A549 (cell line): ENCODE results near the gene FNDC3A. TPM values are rescaled to one million over a fixed set of nuclear protein-coding genes. Genes with fewer than 3 reads are reported as not detected.
A peak's percentile ranks its signal among the peaks of the same experiment; 100 is the strongest.

Experiments used
- ATAC-seq, 2 experiments: fragments of 200-7000 bp in 1 of 2; fragments of >200 bp in 1 of 2; cut with Nextera tagmentation in 1 of 2; cut with Tn5 transposase in 1 of 2; 3 replicates each; pipeline versions ENCODE4 v1.8.0 to v1.9.1; 2018 to 2020; ENCODE audit warnings: mild to moderate bottlenecking in 1 of 2, moderate library complexity in 1 of 2
- CTCF ChIA-PET: fragments of 300-600 bp; sonication (Branson Sonifier 250); formaldehyde crosslinking; extraction: SDS; loops from one replicate; lab custom pipeline; 2021; ENCODE audit warnings: antibody characterized with exemption, inconsistent platforms; lab: Yijun Ruan, JAX
- POLR2A ChIA-PET: fragments of 350-600 bp; formaldehyde crosslinking; extraction: SDS; loops from one replicate; lab custom pipeline; 2021; ENCODE audit warnings: antibody characterized with exemption, inconsistent platforms; lab: Yijun Ruan, JAX
- DNase-seq, 2 experiments: peaks; one replicate each; pipeline versions ENCODE4 v3.0.0 to v3.0.0-alpha.2; 2011 to 2016; ENCODE audit warnings: low read depth in 1 of 2, low spot score in 1 of 2
- FAIRE-seq: peaks from 2 replicates; lab custom pipeline; 2011; peaks lifted over from hg19 to GRCh38; lab: Jason Lieb, UNC
- H3K27ac ChIP-seq, 2 experiments: fragments of >200 bp; sonication (Bioruptor Twin); formaldehyde crosslinking; 3 replicates each; pipeline ENCODE4 v1.5.1; 2016 to 2017
- H3K4me1 ChIP-seq: fragments of >200 bp; sonication (Bioruptor Twin); formaldehyde crosslinking; 3 replicates; pipeline ENCODE4 v1.6.1; 2016
- H3K4me2 ChIP-seq: fragments of >200 bp; sonication (Bioruptor Twin); formaldehyde crosslinking; 3 replicates; pipeline ENCODE4 v1.6.1; 2016
- H3K4me3 ChIP-seq: fragments of >200 bp; sonication (Bioruptor Twin); formaldehyde crosslinking; 3 replicates; pipeline ENCODE4 v1.5.1; 2016
- H3K9me3 ChIP-seq: fragments of >200 bp; sonication (Bioruptor Twin); formaldehyde crosslinking; 3 replicates; pipeline ENCODE4 v1.6.1; 2016
- CEBPB ChIP-seq, 2 experiments: fragments of >200 bp in 1 of 2; sonication (Bioruptor Twin) in 1 of 2; formaldehyde crosslinking in 1 of 2; IDR thresholded peaks; 2 replicates each; pipeline ENCODE4 v1.6.1; 2012 to 2016
- EHMT2 ChIP-seq: fragments of 200-600 bp; sonication (generic); IDR thresholded peaks from 2 replicates; pipeline ENCODE4 v1.6.1; 2016; ENCODE audit warnings: antibody characterized with exemption, low read depth, mild to moderate bottlenecking, moderate library complexity
- EP300 ChIP-seq, 2 experiments: fragments of >200 bp; sonication (Bioruptor Twin); formaldehyde crosslinking; IDR thresholded peaks; 2 replicates in 1 of 2; 3 replicates in 1 of 2; pipeline ENCODE4 v1.6.1; 2016 to 2017
- ESRRA ChIP-seq: fragments of 150-350 bp; IDR thresholded peaks from 2 replicates; pipeline ENCODE4 v1.6.1; 2014; ENCODE audit warnings: mild to moderate bottlenecking, low read length, borderline replicate concordance
- FOSL2 ChIP-seq, 2 experiments: fragments of 450-650 bp in 1 of 2; fragments of >200 bp in 1 of 2; sonication (Bioruptor Twin) in 1 of 2; formaldehyde crosslinking; IDR thresholded peaks; 2 replicates each; pipeline versions ENCODE4 v1.5.0 to v1.6.1; 2016 to 2020; ENCODE audit warnings: mild to moderate bottlenecking in 1 of 2, moderate library complexity in 1 of 2
- HDAC2 ChIP-seq: fragments of 200-600 bp; sonication (generic); IDR thresholded peaks from 2 replicates; pipeline ENCODE4 v1.6.1; 2016
- HOXA7 ChIP-seq: fragments of 250-450 bp; sonication (Bioruptor Pico); IDR thresholded peaks from 2 replicates; pipeline ENCODE4 v1.5.0; 2020; ENCODE audit warnings: mild to moderate bottlenecking, moderate library complexity
- HOXB13 ChIP-seq: fragments of 250-450 bp; sonication (Bioruptor Pico); IDR thresholded peaks from 2 replicates; pipeline ENCODE4 v1.5.0; 2020; ENCODE audit warnings: low read depth, mild to moderate bottlenecking, moderate library complexity
- HOXB5 ChIP-seq: fragments of 250-450 bp; sonication (Bioruptor Pico); IDR thresholded peaks from 2 replicates; pipeline ENCODE4 v1.5.0; 2020; ENCODE audit warnings: mild to moderate bottlenecking, moderate library complexity
- MAFK ChIP-seq: fragments of 450-650 bp; IDR thresholded peaks from 2 replicates; pipeline ENCODE4 v1.6.1; 2014; ENCODE audit not compliant: partially characterized antibody
- MAZ ChIP-seq: fragments of 150-350 bp; IDR thresholded peaks from 2 replicates; pipeline ENCODE4 v1.6.1; 2014; ENCODE audit warnings: antibody characterized with exemption, low read depth, low read length, borderline replicate concordance
- MYC ChIP-seq: IDR thresholded peaks from 2 replicates; pipeline ENCODE4 v1.6.1; 2012; ENCODE audit warnings: mild to moderate bottlenecking, inconsistent platforms, low read length, improper control_type of control experiment, borderline replicate concordance
- NR3C1 ChIP-seq: fragments of >200 bp; sonication (Bioruptor Twin); formaldehyde crosslinking; IDR thresholded peaks from 3 replicates; pipeline ENCODE4 v1.6.1; 2017
- POLR2A ChIP-seq: IDR thresholded peaks from 2 replicates; pipeline ENCODE4 v1.6.1; 2012; ENCODE audit warnings: mild to moderate bottlenecking, low read length
- RCOR1 ChIP-seq: fragments of 150-350 bp; IDR thresholded peaks from 2 replicates; pipeline ENCODE4 v1.6.1; 2014; ENCODE audit warnings: antibody characterized with exemption, low read length, low read depth
- RFX5 ChIP-seq: fragments of 450-650 bp; IDR thresholded peaks from 2 replicates; pipeline ENCODE4 v1.7.1; 2014; ENCODE audit warnings: antibody characterized with exemption, mild to moderate bottlenecking, moderate library complexity
- SMC3 ChIP-seq: fragments of >200 bp; sonication (Bioruptor Twin); formaldehyde crosslinking; IDR thresholded peaks from 3 replicates; pipeline ENCODE4 v1.6.1; 2018; ENCODE audit warnings: inconsistent platforms
- TFCP2L1 ChIP-seq: fragments of 250-450 bp; sonication (Bioruptor Pico); IDR thresholded peaks from 2 replicates; pipeline ENCODE4 v1.5.0; 2021; ENCODE audit warnings: mild to moderate bottlenecking
- WGBS: methylation state at CpG from one replicate; pipeline ENCODE4 v1.1.6; 2017; ENCODE audit errors: missing lambda C conversion rate; 5-methylcytosine and 5-hydroxymethylcytosine counted together
- polyA plus RNA-seq, 4 experiments: library from polyadenylated mRNA; depleted of rRNA in 3 of 4; stranded (reverse); fragments of >200 nt; fragmentation: RNase III in 1 of 4; extraction: RNeasy Plus Mini Kit Qiagen cat#74134 plus additional on column Dnase treatment in 1 of 4; gene quantifications; 2 replicates in 3 of 4; 3 replicates in 1 of 4; pipeline ENCODE4 v1.2.3, GENCODE V29; 2011 to 2017
- TF ChIP-seq, protein P1 (sequence below): fragments of 250-450 bp; sonication (Bioruptor Pico); IDR thresholded peaks from 2 replicates; pipeline ENCODE4 v1.5.0; 2020; ENCODE audit warnings: low read depth, mild to moderate bottlenecking, moderate library complexity
- TF ChIP-seq, protein P2 (sequence below): fragments of 250-450 bp; sonication (Bioruptor Pico); IDR thresholded peaks from 2 replicates; pipeline ENCODE4 v1.5.0; 2021; ENCODE audit warnings: mild to moderate bottlenecking, moderate library complexity, borderline replicate concordance
- TF ChIP-seq, protein P3 (sequence below): IDR thresholded peaks from 2 replicates; pipeline ENCODE4 v1.6.1; 2012
- TF ChIP-seq, protein P4 (sequence below): fragments of >200 bp; sonication (Bioruptor Twin); formaldehyde crosslinking; IDR thresholded peaks from 3 replicates; pipeline ENCODE4 v1.6.1; 2016
- TF ChIP-seq, protein P5 (sequence below): fragments of >200 bp; sonication (Bioruptor Twin); formaldehyde crosslinking; IDR thresholded peaks from 2 replicates; pipeline ENCODE4 v1.6.1; 2016
- TF ChIP-seq, protein P6 (sequence below): IDR thresholded peaks from 2 replicates; pipeline ENCODE4 v1.6.1; 2012

Gene FNDC3A
- polyA plus RNA-seq, 2 of the 4 experiments (the other 2 are of a cell fraction) = 16.0 to 32.6 TPM

DNA sequence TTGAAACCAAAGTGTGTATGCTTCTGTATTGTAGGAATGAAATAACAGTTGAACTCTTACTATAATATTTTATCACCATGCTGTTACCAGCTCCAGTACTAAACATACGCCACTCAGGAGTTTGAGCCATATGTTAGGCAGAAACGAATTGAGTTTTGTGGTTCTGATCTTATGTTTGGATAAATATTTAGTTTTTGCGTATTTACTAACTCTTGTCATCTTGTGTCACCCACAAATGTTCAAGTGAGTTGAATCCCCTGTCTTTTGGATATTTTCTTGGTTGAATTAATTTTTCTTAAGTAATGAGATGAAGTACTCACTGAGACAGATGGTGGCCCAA is 1.5 kb downstream of the FNDC3A start:
- peak in 1 of 2 experiments; percentile 3 for DNase-seq
- peak overlapping the region; percentile 78 for H3K4me2 ChIP-seq
- H3K9me3 ChIP-seq = peaks cover 25% of the 10 kb centered on the region
- 10% methylated on average over 3 of the region's 3 CpGs for WGBS
- ATAC-seq = no peak
- ChIA-PET CTCF (no interaction called here), POLR2A (no interaction called here)
- peak overlapping the region; percentile 97 to 99 for H3K27ac ChIP-seq
- TF ChIP-seq RCOR1 (no peak), HOXA7 (CRISPR knock-in tag) (no peak), MAFK (no peak), POLR2A (no peak), SMC3 (no peak), HOXB5 (no peak)
- TF ChIP-seq, protein P1, sequence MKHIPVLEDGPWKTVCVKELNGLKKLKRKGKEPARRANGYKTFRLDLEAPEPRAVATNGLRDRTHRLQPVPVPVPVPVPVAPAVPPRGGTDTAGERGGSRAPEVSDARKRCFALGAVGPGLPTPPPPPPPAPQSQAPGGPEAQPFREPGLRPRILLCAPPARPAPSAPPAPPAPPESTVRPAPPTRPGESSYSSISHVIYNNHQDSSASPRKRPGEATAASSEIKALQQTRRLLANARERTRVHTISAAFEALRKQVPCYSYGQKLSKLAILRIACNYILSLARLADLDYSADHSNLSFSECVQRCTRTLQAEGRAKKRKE (CRISPR knock-in tag) = no peak
- peak overlapping the region; percentile 73 for H3K4me3 ChIP-seq
- H3K4me1 ChIP-seq = peaks cover 30% of the 10 kb centered on the region; the same call in 2 of the 3 replicates
- FAIRE-seq = no peak

DNA sequence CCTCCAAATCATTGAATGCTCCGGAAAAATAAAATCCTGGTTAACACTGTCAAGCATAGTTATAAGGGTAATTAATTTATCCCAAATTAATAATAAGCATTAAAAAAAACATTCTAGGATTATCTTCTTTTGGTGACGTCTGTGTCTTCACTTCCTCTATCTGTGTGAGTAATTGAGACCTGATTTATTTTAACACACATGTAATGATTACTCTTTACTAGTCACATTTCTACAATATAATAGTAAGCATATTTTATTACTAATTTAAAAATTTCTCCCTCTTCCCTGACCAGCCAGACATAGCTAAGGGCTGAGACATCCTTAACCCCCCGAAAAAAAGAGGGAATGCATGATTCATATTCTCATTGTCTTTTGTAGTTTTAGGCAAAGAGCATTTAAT is 2.3 kb downstream of the FNDC3A start:
- Histone ChIP-seq H3K4me3 (peak overlapping the region; percentile 73), H3K4me1 (peaks cover 30% of the 10 kb centered on the region; the same call in 2 of the 3 replicates), H3K4me2 (peak overlapping the region; percentile 78), H3K9me3 (peaks cover 19% of the 10 kb centered on the region), H3K27ac (peak overlapping the region; percentile 97 to 99)
- ChIA-PET CTCF (interaction anchor here (0.7 kb wide), 1 partner anchor 242 kb away, joined by 3 read pairs; the partner anchor contains the start of gene MLNR), POLR2A (no interaction called here)
- ATAC-seq (no peak), DNase-seq (no peak), FAIRE-seq (no peak)
- WGBS = 22% methylated on average over 3 of the region's 3 CpGs
- TF ChIP-seq, protein P1 (CRISPR knock-in tag) = no peak
- TF ChIP-seq, protein P2, sequence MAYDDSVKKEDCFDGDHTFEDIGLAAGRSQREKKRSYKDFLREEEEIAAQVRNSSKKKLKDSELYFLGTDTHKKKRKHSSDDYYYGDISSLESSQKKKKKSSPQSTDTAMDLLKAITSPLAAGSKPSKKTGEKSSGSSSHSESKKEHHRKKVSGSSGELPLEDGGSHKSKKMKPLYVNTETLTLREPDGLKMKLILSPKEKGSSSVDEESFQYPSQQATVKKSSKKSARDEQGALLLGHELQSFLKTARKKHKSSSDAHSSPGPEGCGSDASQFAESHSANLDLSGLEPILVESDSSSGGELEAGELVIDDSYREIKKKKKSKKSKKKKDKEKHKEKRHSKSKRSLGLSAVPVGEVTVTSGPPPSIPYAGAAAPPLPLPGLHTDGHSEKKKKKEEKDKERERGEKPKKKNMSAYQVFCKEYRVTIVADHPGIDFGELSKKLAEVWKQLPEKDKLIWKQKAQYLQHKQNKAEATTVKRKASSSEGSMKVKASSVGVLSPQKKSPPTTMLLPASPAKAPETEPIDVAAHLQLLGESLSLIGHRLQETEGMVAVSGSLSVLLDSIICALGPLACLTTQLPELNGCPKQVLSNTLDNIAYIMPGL = no peak
- no peak for TF ChIP-seq HOXB13
- no peak for TF ChIP-seq NR3C1
- TF ChIP-seq EP300 (IDR thresholded peaks at IDR 0.05) = no peak
- no peak for TF ChIP-seq TFCP2L1 (CRISPR knock-in tag)
- TF ChIP-seq EHMT2 = no peak
- TF ChIP-seq ESRRA = no peak
- no peak for TF ChIP-seq RFX5
- no peak for TF ChIP-seq MYC
- TF ChIP-seq FOSL2 (IDR thresholded peaks at IDR 0.05) = no peak
- TF ChIP-seq FOSL2 (CRISPR knock-in tag; IDR thresholded peaks at IDR 0.05) = no peak
- TF ChIP-seq, protein P3, sequence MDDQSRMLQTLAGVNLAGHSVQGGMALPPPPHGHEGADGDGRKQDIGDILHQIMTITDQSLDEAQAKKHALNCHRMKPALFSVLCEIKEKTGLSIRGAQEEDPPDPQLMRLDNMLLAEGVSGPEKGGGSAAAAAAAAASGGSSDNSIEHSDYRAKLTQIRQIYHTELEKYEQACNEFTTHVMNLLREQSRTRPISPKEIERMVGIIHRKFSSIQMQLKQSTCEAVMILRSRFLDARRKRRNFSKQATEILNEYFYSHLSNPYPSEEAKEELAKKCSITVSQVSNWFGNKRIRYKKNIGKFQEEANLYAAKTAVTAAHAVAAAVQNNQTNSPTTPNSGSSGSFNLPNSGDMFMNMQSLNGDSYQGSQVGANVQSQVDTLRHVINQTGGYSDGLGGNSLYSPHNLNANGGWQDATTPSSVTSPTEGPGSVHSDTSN = no peak
- no peak for TF ChIP-seq MAZ
- TF ChIP-seq HDAC2 = no peak
- TF ChIP-seq CEBPB (IDR thresholded peaks at IDR 0.05) = no peak
- TF ChIP-seq, protein P4, sequence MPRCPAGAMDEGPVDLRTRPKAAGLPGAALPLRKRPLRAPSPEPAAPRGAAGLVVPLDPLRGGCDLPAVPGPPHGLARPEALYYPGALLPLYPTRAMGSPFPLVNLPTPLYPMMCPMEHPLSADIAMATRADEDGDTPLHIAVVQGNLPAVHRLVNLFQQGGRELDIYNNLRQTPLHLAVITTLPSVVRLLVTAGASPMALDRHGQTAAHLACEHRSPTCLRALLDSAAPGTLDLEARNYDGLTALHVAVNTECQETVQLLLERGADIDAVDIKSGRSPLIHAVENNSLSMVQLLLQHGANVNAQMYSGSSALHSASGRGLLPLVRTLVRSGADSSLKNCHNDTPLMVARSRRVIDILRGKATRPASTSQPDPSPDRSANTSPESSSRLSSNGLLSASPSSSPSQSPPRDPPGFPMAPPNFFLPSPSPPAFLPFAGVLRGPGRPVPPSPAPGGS = no peak
- TF ChIP-seq, protein P5, sequence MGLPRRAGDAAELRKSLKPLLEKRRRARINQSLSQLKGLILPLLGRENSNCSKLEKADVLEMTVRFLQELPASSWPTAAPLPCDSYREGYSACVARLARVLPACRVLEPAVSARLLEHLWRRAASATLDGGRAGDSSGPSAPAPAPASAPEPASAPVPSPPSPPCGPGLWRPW = no peak
- TF ChIP-seq, protein P6, sequence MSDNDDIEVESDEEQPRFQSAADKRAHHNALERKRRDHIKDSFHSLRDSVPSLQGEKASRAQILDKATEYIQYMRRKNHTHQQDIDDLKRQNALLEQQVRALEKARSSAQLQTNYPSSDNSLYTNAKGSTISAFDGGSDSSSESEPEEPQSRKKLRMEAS = no peak
- TF ChIP-seq RCOR1 = no peak
